GM12873 (cell line): Measurements from ENCODE around the gene DCBLD2.

Experiments
- TF ChIP-seq, protein P1 (sequence below): IDR thresholded peaks from 2 replicates; pipeline ENCODE4 v1.5.1; 2012; ENCODE audit warnings: low read depth, mild to moderate bottlenecking, moderate library complexity, low read length, control low read depth; ENCODE audit not compliant: insufficient read depth; ENCODE audit errors: missing control alignments

Gene DCBLD2

DNA sequence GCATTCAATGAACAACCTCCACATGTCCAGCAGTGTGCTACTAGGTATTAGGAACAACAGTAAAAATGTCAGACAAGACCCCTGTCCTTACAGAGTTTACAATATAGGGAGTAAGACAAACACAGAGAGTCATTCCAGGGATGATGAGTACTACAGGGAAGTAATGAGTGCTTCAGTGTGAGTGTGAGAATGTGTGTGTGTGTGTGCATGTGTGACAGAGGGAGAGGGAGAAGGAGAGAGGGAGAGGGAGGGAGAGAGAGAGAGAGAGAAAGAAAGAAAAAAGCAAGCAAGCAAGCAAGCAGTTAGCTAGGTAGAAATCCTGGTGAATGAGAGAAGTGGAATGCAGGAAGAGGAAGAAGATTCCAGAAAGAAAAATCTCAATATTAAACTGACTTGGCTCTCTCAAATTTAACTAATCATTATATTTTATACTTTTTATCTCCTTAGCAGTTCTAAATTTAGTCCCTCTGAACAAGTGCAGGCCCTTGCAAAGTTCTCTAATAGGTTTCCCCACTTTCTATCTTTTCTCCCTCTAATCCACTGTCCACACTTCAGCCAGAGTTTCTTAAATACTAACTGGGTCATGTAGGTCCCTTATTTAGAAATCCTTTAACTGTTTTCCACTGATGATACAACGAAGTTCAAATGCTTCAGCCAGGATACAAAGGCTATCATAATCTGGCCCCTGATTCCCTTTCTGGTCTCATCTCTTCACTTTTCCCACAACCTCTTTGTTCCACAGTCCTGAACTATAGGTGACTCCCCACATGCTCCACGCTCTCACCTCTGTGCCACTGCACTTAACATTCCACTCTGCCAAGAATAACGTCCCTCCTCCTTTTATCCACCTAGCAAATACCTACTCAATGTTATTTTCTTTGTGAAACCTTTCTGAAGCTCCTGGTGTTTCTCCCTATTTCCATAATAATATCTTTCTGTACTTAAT lies 10.3 kb downstream of the DCBLD2 start:
- TF ChIP-seq, protein P1, sequence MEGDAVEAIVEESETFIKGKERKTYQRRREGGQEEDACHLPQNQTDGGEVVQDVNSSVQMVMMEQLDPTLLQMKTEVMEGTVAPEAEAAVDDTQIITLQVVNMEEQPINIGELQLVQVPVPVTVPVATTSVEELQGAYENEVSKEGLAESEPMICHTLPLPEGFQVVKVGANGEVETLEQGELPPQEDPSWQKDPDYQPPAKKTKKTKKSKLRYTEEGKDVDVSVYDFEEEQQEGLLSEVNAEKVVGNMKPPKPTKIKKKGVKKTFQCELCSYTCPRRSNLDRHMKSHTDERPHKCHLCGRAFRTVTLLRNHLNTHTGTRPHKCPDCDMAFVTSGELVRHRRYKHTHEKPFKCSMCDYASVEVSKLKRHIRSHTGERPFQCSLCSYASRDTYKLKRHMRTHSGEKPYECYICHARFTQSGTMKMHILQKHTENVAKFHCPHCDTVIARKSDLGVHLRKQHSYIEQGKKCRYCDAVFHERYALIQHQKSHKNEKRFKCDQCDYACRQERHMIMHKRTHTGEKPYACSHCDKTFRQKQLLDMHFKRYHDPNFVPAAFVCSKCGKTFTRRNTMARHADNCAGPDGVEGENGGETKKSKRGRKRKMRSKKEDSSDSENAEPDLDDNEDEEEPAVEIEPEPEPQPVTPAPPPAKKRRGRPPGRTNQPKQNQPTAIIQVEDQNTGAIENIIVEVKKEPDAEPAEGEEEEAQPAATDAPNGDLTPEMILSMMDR = no peak

DNA sequence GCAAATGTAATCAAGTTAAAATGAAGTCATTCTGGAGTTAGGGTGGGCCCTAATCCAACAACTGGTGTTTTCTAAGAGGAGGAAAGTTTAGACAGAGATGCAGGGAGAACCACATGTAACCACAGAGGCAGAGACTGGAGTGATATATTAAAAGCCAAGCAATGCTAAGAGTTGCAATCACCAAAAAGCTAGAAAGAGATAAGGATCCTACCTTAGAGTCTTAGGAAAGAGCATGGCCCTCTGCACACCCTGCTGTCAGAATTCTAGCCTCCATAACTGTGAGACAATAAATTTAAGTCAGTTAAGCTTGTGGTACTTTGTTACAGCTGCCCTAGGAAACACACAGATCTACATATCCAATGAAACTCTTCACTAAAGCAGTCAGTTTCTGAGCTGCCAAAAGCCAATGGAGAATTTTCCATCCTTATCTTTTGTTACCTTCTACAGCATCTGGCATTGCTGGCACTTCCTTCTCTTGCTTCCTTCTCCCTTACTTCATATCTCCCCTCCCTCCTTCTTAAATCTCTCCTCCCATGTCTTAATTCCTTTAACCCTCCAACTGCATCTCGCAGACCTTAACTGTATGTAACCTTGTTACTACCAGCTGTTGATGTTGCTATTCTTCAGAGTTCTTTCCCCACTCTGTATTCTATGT lies 11.2 kb downstream of the DCBLD2 start:
- TF ChIP-seq, protein P1 = no peak

DNA sequence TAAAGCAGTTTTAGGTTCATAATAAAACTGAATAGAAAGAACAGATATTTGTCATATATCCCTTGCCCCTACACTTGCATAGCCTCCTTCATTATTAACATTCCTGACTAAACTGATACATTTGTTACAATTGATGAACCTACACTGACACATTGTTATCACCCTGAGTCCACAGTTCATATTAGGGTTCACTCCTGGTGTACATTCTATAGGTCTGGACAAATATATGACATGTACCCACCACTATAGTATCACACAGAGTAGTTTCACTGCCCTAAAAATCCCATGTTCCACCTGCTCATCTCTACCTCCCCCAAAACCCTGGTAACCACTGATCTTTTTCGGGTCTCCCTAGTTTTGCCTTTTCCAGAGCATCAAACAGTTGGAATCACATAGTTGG lies 13.8 kb downstream of the DCBLD2 start:
- TF ChIP-seq, protein P1 = no peak

DNA sequence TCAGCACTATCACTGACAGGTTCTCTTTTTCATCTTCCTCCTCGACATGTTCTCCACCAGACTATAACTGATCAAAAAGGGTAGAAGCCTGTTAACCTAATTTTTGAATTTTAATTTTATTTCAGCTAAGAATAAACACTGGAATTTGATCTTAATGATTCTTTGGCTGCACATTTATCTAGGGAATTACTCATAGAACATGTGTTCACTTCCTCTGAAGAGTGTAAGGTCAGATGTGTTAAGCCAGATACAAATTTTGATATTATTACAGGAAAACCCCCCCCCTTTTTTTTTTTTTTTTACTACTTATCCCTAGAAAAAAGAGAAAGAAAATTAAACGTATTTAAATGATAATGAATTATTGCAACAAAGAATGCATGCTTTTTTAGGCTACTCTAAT lies 15.0 kb downstream of the DCBLD2 start:
- TF ChIP-seq, protein P1 = no peak

DNA sequence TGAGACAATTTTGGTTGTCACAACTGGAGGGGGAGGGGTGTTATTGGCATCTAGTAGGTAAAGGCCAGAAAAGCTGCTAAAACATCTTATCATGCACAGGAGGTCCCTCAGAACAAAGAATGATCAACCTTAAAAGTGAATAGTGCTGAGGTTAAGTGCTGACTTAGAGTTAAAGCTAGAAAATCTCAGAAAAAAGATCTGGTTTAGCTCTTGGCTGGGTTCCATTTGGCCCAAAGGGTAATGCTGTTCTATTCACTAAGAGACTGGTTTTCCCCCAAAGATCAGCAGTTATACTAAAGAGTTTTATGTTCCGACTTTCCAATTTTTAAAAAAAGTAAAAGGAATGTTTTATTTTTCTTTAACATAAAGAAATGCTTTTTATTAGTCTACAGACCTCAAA lies 15.6 kb downstream of the DCBLD2 start:
- TF ChIP-seq, protein P1 = no peak

DNA sequence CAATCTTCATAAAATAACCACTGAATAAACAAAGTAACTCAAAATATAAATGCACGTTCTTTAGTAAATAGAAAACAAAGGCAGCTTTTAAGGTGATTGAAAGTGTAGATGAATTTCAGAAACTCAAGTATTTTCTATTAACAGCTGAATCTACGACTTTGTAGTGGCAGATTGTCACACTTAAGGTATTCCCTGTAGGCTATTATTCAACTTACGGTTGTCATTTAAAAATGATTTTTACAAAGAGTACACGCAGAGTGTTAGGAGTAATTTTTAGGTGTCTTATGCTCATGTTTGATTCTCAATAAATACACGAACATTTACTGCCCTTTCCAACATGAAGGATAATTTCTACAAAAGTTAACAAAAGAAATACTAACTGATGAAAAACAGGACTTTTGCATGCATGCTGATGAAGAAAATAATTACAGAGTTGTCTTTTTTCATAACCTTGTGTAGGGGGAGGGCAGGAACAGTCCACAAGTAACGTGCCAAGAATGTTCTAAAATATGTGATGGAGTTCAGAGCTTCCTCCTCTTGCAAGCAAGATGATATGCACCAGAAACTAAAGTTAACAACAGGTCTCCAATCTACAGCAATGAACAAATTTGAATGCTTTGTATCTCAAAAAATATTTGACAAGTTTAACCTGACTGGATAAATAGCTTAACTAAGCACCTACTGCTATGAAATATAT lies 16.7 kb downstream of the DCBLD2 start:
- TF ChIP-seq, protein P1 = no peak

DNA sequence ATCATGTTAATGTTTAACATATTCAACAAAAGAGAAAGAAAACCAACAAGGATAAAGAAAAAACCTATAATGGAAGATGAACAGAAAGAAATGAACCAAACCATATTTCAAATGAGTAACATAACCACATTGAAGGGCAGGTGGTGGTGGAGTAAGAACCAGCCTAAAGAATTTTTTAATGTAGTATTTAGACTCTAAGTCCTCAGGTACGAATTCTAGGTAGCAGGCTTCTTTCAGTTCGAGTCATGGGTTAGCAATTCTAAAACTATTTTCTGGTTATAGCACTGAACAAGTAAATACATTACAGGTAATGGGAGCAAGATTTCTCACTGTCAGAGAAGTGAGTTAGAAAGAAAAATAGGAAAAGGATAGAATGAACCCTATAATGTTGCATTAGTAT lies 24.4 kb downstream of the DCBLD2 start:
- TF ChIP-seq, protein P1 = no peak
